ENCODE data around the gene CCDC30.

CCDC30 gene

DNA sequence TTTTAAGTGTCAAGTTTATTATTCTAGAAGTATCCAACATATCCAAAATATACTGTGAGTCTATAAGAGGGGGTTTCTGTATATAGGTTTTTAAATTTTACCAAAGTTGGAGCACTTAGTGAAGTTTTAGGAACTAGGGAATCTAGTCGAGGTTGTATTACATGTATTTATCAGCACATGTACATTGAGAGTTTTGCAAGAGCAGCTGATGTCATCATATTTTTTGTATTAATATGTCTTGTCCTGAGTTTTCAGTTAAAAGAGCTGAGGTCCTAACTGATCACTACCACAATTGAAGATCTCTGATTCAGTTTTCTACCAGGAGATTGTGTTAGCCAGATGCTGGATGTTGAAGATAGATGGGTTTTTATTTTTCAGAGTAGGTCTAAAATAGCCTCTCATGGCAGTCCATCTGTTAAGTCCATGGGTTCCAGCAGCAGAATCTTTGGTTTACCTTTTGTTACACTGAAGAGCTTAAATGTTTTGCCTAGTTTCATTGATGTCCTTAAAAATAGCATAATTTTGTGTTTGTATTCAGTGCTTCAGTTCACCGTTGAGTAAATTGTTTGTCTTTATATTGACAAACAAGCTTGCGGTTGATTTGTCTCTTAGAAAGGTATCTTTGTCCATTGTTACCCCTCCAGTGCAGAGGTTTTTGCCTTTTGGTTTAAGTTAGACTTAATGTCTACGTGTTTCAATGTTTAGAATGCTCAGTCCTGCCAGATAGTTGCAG lies 235.2 kb downstream of the CCDC30 start:
- Histone ChIP-seq H3K9ac (ENCODE audit: low read length) (no peak overlapping the region), H3K4me3 (ENCODE audit: low read length) (no peak overlapping the region), H3K36me3 (ENCODE audit: control insufficient read depth, insufficient read depth, low read length, severe bottlenecking) (peaks cover 97% of the 10 kb centered on the region), H3K4me1 (ENCODE audit: control insufficient read depth, insufficient read depth, low read length) (peaks cover 13% of the 10 kb centered on the region), H3K9me3 (ENCODE audit: control insufficient read depth, low read length) (no peaks in the 10 kb centered on the region), H3K27me3 (replicated peaks; ENCODE audit: control insufficient read depth, insufficient read depth, low read length) (no peaks in the 10 kb centered on the region)
- no peak for DNase-seq (ENCODE audit: low read depth)

DNA sequence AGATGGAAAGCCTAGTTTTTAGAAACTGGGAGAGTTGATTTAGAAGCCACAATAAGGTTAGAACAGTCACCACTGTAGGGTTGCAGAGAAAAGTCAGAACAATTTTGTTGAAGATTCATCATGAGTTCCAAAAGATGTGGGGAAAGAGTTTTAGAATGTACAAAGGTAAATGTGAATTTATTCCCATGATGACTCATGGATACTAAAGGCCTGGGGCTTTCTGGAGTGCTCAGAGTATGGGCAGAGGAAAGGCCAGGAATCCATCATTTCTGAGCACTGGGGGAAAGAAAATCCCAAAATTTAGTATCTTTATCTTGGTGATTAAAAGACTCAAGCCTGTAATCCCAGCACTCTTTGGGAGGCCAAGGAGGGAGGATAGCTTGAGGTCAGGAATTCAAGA lies 236.9 kb downstream of the CCDC30 start:
- peaks cover 96% of the 10 kb centered on the region for H3K36me3 ChIP-seq (ENCODE audit: control insufficient read depth, insufficient read depth, low read length, severe bottlenecking)
- no peak for DNase-seq (ENCODE audit: low read depth)
- no peak overlapping the region for H3K9ac ChIP-seq (ENCODE audit: low read length)
- peaks cover 11% of the 10 kb centered on the region for H3K4me1 ChIP-seq (ENCODE audit: control insufficient read depth, insufficient read depth, low read length)
- no peak overlapping the region for H3K4me3 ChIP-seq (ENCODE audit: low read length)
- no peaks in the 10 kb centered on the region for H3K27me3 ChIP-seq (replicated peaks; ENCODE audit: control insufficient read depth, insufficient read depth, low read length)
- no peaks in the 10 kb centered on the region for H3K9me3 ChIP-seq (ENCODE audit: control insufficient read depth, low read length)

DNA sequence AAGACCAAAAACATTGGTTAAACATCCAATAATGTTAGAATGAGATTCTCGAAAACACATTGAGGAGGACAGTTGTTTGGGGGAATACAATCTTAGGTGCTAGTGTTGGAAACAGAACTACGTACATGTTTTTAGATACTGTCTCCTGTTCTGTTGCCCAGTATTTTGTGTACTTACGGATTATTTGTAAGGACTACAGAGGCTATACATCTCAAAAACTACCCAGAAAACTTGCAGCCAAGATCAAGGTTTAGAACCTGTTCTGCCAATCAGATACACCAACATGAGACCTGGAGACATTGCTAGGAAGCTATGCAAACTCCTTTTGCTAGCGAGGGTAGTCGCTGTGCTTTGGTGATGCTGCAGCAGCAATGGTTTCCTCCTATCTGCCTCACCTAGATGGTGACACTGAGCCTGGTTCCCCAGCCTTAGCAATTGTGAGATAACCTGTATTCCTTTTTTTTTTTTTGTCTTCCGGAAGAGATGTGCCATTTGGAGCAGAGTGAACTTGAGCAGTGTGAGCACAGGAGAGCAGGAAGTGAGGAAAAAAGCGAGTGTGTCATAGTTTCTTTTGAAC lies 240.9 kb downstream of the CCDC30 start:
- DNase-seq (ENCODE audit: low read depth) = no peak
- Histone ChIP-seq H3K9ac (ENCODE audit: low read length) (no peak overlapping the region), H3K27me3 (replicated peaks; ENCODE audit: control insufficient read depth, insufficient read depth, low read length) (no peaks in the 10 kb centered on the region), H3K4me3 (ENCODE audit: low read length) (no peak overlapping the region), H3K36me3 (ENCODE audit: control insufficient read depth, insufficient read depth, low read length, severe bottlenecking) (peaks cover 70% of the 10 kb centered on the region), H3K9me3 (ENCODE audit: control insufficient read depth, low read length) (no peaks in the 10 kb centered on the region), H3K4me1 (ENCODE audit: control insufficient read depth, insufficient read depth, low read length) (peaks cover 11% of the 10 kb centered on the region)
